HAP-1 (cell line): ENCODE measurements around the gene PPARA.
"Not testable (repeated sequence)": the region's sequence is repeated elsewhere in the genome, so short reads cannot be mapped to it uniquely, and the experiment has no call there.

Source experiments
- DNase-seq, 2 experiments: peaks; one replicate each; pipeline ENCODE4 v3.0.0-alpha.2; 2016 to 2020; ENCODE audit warnings: low spot score in 2 of 2
- H3K27me3 ChIP-seq: fragments of 250-450 bp; sonication (Bioruptor Pico); 2 replicates; pipeline ENCODE4 v1.5.1; 2020; ENCODE audit warnings: low read depth, mild to moderate bottlenecking, moderate library complexity
- H3K36me3 ChIP-seq: fragments of 250-450 bp; sonication (Bioruptor Pico); replicated peaks from 2 replicates; pipeline ENCODE4 v1.5.1; 2020; ENCODE audit warnings: mild to moderate bottlenecking
- H3K4me1 ChIP-seq: fragments of 250-450 bp; sonication (Bioruptor Pico); 2 replicates; pipeline ENCODE4 v1.5.1; 2020; ENCODE audit warnings: mild to moderate bottlenecking
- H3K4me3 ChIP-seq: fragments of 250-450 bp; sonication (Bioruptor Pico); 2 replicates; pipeline ENCODE4 v1.5.1; 2020; ENCODE audit warnings: mild to moderate bottlenecking, moderate library complexity
- H3K9me3 ChIP-seq: fragments of 250-450 bp; sonication (Bioruptor Pico); 2 replicates; pipeline ENCODE4 v1.5.1; 2020; ENCODE audit warnings: mild to moderate bottlenecking, moderate library complexity
- in situ Hi-C: fragments of 300-500 bp; cut with MboI; formaldehyde crosslinking; loops from 3 replicates; pipeline ENCODE4 v1.14.3; 2020; ENCODE audit warnings: low sequenced_read_pairs, inconsistent platforms, mixed read lengths

PPARA gene

DNA sequence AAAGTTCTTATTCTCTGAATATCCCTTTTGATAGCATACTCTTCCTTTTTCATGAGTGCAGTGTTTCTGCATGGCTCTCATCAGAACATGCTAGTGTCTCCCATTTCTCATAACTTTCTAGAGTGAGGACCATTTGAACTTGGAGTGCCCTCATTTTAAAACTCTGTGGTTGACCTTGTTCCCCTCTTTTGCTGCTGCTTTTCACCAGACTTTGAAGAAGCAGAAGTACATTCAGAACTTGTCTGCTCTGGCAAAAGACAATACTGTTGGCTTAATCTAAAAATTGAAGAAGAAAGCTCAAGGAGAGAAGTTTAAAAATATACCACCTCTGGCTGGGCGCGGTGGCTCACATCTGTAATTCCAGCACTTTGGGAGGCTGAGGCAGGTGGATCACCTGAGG is 35.0 kb downstream of the PPARA start:
- Histone ChIP-seq H3K36me3 (no peaks in the 10 kb centered on the region), H3K4me3 (no peak overlapping the region), H3K9me3 (peaks cover 5% of the 10 kb centered on the region; the same call in 1 of the 2 replicates), H3K27me3 (no peaks in the 10 kb centered on the region), H3K4me1 (no peaks in the 10 kb centered on the region)
- no peak for DNase-seq
- in situ Hi-C loops = no loop called here

DNA sequence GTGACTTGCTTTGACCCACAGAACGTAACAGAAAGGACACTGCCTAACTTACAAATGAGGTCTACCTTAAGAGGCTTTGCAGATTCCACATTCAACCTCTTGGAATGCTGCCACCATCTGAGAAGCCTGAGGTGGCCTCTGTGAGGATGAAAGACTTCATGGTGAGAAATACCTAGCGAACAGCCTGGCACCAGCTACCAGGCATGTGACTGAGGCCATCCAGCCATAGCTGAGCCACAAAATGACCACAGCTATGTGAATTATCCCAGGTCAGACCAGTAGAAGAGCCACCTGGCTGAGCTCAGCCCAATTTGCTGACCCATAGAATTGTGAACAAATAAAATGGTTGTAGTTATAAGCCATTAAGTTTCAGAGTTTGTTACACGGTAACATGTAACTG is 37.5 kb downstream of the PPARA start:
- in situ Hi-C loops = no loop called here
- Histone ChIP-seq H3K4me3 (no peak overlapping the region), H3K9me3 (no peaks in the 10 kb centered on the region), H3K4me1 (no peaks in the 10 kb centered on the region), H3K27me3 (no peaks in the 10 kb centered on the region), H3K36me3 (no peaks in the 10 kb centered on the region)
- DNase-seq = no peak

DNA sequence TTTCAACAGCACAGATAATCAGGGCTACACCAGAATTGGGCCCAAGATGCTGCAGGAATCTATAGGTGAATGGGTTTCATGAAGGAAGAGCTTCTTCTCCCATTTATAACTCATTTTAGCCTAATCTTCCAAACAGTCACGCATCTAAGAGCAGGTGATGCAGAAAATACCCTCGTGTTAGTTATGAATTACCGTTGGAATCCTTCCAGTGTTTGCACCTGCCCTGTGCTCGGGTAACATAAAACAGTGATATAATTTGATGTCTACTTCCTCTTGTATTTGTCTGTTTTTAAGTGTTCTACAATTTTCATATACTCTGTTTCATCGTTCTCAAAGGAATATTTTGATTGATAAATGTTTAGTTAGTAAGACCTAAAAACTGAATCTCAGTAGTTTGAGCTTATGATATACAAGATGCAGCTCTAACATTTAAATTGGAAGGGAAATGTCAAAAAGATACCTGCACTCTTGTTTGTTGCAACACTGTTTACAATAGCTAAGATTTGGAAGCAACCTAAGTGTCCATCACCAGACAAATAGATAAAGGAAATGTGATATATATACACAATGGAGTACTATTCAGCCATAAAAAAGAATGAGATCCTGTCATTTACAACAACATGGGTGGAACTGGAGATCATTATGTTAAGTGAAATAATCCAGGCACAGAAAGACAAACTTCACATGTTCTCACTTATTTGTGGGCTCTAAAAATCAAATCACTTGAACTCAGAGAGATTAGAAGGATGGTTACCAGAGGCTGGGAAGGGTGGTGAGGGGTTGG is 42.1 kb downstream of the PPARA start:
- H3K4me3 ChIP-seq = no peak overlapping the region
- no peak for DNase-seq
- no peaks in the 10 kb centered on the region for H3K36me3 ChIP-seq
- H3K27me3 ChIP-seq = no peaks in the 10 kb centered on the region
- no peaks in the 10 kb centered on the region for H3K9me3 ChIP-seq
- in situ Hi-C loops = no loop called here
- no peaks in the 10 kb centered on the region for H3K4me1 ChIP-seq

DNA sequence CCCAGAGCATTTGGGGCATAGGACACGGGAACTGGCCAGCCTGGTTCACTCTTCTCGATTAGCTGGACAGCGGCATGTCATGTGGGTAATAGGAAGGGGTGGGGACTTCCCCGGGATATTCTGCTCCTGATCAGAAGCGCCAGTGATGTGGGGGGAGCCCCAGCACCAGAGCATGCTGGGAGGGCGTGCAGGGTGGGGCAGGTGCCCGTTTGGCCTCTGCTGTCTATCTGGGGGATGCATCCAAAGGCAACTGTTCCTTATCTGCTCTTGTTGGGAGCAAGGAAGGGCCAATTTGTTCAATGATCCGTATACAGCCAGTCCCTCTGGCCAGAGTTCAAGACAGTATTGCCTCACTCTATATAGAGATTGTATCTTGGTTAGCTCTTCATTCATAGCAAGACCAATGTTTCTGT is 43.6 kb downstream of the PPARA start:
- no peak for DNase-seq
- Histone ChIP-seq H3K4me1 (no peaks in the 10 kb centered on the region), H3K9me3 (no peaks in the 10 kb centered on the region), H3K4me3 (no peak overlapping the region), H3K27me3 (no peaks in the 10 kb centered on the region), H3K36me3 (no peaks in the 10 kb centered on the region)
- in situ Hi-C loops = no loop called here

DNA sequence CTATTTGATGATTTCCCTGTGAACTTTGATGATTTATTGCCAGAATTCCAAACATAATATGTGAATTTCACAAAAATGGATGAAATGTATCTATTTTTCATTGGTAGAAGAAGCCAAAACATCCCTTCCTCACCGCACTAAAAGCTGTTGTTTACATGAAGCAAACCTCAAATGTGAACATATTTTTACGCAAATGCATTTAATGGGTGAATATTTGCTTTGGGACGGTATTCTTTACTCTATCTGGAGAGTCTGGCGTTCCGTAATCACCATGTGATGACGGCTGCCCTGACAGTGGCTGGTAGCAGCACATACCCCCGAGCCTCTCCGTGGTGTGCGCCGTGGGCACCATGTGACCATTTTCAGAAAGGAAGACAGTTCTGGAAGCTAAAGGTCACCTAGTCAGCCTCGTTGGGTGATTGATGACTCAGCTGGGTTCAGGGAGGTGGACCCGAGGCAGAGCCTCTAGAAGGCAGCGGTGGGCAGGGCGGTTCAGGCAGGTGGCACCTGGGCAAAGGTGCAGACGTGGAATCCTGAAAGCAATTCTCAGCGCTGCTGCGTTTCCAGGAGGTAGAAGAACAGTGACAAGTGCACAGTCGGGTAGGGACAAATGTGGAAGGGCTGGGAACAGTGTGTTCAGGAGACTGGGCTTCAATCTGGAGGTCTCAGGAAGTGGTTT is 45.3 kb downstream of the PPARA start:
- Histone ChIP-seq H3K9me3 (no peaks in the 10 kb centered on the region), H3K36me3 (peaks cover 3% of the 10 kb centered on the region; the same call in 1 of the 2 replicates), H3K4me1 (no peaks in the 10 kb centered on the region), H3K4me3 (no peak overlapping the region), H3K27me3 (no peaks in the 10 kb centered on the region)
- no peak for DNase-seq
- in situ Hi-C loops = no loop called here

DNA sequence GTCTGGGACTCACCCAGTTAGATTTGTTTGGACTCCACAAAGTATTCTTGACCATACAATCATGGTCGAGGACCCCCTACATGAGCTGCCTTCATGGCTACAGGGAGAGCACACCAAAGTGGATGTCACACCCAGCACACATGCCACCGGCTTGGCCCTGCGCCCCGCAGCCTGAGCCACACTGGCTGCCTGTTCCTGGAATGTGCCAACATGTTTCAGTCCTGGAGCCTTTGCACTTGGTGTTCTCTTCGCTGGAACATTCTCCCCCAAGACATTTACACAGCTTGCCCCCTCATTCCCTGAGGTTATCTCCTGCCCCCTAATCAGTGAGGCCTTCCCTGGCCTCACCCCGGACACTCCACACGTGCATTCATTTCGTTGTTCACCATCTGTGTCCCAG is 46.0 kb downstream of the PPARA start:
- no peaks in the 10 kb centered on the region for H3K27me3 ChIP-seq

DNA sequence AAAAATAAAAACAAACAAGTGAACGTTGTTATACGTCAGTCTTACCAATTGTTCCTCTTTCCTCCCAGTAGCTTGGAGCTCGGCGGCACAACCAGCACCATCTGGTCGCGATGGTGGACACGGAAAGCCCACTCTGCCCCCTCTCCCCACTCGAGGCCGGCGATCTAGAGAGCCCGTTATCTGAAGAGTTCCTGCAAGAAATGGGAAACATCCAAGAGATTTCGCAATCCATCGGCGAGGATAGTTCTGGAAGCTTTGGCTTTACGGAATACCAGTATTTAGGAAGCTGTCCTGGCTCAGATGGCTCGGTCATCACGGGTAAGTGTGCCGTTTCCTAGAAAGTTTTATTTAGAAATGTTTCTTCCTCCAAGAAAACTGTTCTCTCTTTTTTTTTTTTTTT is 47.9 kb downstream of the PPARA start:
- no peaks in the 10 kb centered on the region for H3K4me1 ChIP-seq
- H3K36me3 ChIP-seq = peaks cover 3% of the 10 kb centered on the region; the same call in 1 of the 2 replicates
- no peaks in the 10 kb centered on the region for H3K27me3 ChIP-seq
- no peak overlapping the region for H3K4me3 ChIP-seq
- no peaks in the 10 kb centered on the region for H3K9me3 ChIP-seq
- no peak for DNase-seq
- in situ Hi-C loops = no loop called here

More for the DNA sequence above, 46.0 kb downstream of the PPARA start:
- Histone ChIP-seq H3K9me3 (no peaks in the 10 kb centered on the region), H3K4me3 (no peak overlapping the region), H3K36me3 (peaks cover 3% of the 10 kb centered on the region; the same call in 1 of the 2 replicates), H3K4me1 (no peaks in the 10 kb centered on the region)
- DNase-seq = no peak
- in situ Hi-C loops = no loop called here

DNA sequence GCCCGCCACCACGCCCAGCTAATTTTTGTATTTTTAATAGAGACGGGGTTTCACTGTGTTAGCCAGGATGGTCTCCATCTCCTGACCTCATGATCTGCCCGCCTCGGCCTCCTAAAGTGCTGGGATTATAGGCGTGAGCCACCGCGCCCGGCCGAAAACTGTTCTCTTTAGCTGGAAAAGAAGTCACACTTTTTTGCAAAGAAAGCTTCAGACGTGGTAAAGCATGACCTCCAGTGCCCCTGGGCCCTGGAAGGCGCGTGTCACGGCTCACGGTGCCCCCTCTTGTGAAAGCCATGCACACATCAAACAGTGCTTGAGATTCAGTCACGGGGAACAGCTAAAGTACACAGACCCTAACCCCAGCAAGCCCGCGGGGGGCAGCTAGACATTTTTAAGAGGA is 48.5 kb downstream of the PPARA start:
- H3K27me3 ChIP-seq, DNase-seq, H3K4me3 ChIP-seq, in situ Hi-C loops, H3K36me3 ChIP-seq, H3K4me1 ChIP-seq, H3K9me3 ChIP-seq: not testable (repeated sequence)

DNA sequence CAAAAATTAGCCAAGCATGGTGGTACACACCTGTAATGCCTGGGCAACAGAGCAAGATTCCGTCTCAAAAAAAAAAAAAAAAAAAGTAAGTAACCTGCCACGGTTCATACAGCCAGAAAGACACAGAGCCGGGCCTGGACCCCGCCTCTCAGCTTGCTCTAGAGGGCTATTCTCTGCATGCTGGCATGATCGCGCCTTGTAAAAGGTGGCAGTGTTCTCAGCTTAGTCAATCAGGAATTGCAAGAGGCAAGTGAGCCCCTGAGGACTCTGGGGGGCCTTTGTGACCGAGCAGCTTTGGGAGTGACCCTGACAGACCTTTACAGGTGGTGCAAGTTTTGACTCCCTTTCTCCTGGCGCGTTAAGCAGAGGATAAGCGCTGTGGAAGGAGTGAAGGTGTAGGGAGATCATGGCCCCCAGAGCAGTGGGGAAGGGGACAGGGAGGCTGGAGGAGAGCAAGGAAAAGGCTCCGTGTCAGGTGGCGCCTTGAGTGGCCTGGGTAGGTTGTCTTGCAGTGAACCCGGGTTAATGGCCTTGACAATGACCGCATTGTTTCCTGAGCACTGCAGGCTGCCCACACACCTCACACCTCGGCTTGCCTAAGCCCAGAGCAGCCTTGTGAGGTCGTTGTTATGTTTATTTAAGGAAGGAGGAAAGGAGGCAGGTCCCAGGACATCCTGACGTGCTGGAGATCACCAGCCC is 50.9 kb downstream of the PPARA start:
- Histone ChIP-seq H3K4me3 (no peak overlapping the region), H3K27me3 (no peaks in the 10 kb centered on the region), H3K9me3 (no peaks in the 10 kb centered on the region), H3K36me3 (peaks cover 3% of the 10 kb centered on the region; the same call in 1 of the 2 replicates), H3K4me1 (no peaks in the 10 kb centered on the region)
- DNase-seq = no peak
- in situ Hi-C loops = no loop called here

DNA sequence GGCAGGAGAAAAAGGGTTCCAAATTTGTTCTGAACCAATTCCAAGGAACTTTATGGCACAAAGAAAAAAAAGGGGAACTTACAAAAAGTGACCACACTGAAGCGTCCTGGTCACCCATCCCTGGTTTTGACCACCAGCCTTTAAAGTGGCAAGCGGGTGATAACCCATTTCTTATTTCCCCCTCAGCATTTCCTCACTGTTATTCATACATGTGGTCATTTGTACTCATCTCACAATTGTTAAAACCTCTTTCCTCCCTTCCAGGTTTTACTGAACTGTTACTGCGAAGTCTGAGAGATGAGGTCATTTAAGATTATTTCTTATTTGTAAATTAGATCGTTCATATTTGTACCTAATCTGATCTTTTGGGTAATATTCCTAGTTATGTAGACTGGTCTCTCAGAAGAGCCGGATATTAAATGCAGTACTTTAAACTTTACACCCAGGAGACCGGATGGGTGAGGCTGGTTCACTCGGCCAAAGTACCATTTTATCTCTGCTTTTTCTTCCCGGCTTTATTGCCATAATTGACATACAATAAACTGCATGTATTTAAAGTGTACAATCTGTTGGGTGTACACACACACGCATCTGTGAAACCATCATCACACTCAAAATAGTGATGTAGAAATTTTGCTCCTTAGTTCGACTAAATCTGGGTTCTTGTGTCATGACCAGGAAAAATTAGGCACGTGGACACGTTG is 52.7 kb downstream of the PPARA start:
- DNase-seq = no peak
- Histone ChIP-seq H3K4me1 (no peaks in the 10 kb centered on the region), H3K27me3 (no peaks in the 10 kb centered on the region), H3K9me3 (no peaks in the 10 kb centered on the region), H3K4me3 (no peak overlapping the region), H3K36me3 (peaks cover 3% of the 10 kb centered on the region; the same call in 1 of the 2 replicates)
- in situ Hi-C loops = no loop called here

DNA sequence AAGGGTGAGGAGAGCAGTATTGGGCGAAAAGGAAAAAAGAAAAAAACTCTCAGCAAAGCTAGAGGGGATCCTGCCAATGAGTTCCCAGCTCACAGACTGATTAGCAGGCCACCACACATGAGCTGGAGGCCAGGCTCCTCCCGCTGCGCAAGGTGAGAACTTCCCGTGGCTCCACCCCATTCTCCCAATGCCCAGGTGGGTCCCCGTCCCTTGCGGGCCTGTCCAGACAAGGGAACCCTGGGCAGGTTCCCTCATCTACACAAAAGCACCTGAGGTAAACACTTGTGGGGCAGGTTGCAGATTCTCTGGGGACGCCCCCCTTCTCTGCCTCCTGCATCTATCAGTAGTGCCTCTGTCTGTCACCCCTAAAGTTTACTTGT is 53.3 kb downstream of the PPARA start:
- Histone ChIP-seq H3K4me1 (no peaks in the 10 kb centered on the region), H3K9me3 (peaks cover under 1% of the 10 kb centered on the region; the same call in 1 of the 2 replicates), H3K4me3 (no peak overlapping the region), H3K27me3 (no peaks in the 10 kb centered on the region), H3K36me3 (peaks cover 3% of the 10 kb centered on the region; the same call in 1 of the 2 replicates)
- in situ Hi-C loops = no loop called here
- no peak for DNase-seq

DNA sequence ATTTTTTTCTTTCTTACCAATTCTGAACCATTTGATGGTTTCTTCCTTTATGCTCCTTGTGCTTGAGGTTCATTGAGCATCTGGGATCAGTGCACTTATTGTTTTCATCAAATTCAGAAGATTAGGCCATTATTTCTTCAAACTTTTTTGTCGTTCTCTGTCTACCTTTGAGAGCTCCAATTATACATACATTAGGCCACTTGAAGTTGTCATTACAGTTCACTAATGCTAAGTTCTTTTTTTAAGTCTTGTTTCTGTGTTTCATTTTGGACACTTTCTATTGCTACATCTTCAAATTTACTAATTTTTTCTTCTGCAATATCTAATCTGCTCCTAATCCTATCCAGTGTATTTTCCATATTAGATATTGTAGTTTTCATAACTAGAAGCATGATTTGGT is 58.9 kb downstream of the PPARA start:
- in situ Hi-C loops = no loop called here
- H3K4me3 ChIP-seq = no peak overlapping the region
- H3K27me3 ChIP-seq = no peaks in the 10 kb centered on the region
- DNase-seq = no peak
- H3K4me1 ChIP-seq = no peaks in the 10 kb centered on the region
- no peaks in the 10 kb centered on the region for H3K36me3 ChIP-seq
- peaks cover 7% of the 10 kb centered on the region for H3K9me3 ChIP-seq

DNA sequence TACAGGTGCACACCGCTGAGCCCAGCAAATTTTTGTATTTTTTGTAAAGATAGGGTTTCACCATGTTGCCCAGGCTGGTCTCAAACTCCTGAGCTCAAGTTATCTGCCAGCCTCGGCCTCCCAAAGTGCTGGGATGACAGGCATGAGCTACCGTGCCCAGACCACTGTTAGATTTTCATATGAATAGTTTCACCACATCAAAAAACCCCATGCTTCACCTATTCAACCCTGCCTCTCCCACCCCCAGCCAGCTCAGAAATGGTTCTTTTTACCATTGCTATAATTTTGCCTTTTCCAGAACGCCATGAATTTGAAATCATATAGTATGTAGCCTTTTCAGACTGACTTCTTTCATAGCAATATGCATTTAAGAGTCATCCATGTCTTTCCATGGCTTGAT is 61.9 kb downstream of the PPARA start:
- no peak overlapping the region for H3K4me3 ChIP-seq
- H3K4me1 ChIP-seq = no peaks in the 10 kb centered on the region
- DNase-seq = no peak
- in situ Hi-C loops = no loop called here
- peaks cover 7% of the 10 kb centered on the region for H3K9me3 ChIP-seq
- H3K36me3 ChIP-seq = no peaks in the 10 kb centered on the region
- H3K27me3 ChIP-seq = no peaks in the 10 kb centered on the region
